Activated CD4-positive, alpha-beta T cell treated with anti-CD3 and anti-CD28 coated beads, Interleukin-10, Interleukin-2, amounts not matched to agents 100 ng/mL and 50 ng/mL, durations not matched to agents 16 hours and 8 hours (primary cell): ENCODE results near the gene DUSP21.
"Not testable (repeated sequence)": the region's sequence is repeated elsewhere in the genome, so short reads cannot be mapped to it uniquely, and the experiment has no call there.

Experiments
- DNase-seq: peaks from one replicate; pipeline ENCODE4 v3.0.0-alpha.2; 2020

DUSP21 gene

DNA sequence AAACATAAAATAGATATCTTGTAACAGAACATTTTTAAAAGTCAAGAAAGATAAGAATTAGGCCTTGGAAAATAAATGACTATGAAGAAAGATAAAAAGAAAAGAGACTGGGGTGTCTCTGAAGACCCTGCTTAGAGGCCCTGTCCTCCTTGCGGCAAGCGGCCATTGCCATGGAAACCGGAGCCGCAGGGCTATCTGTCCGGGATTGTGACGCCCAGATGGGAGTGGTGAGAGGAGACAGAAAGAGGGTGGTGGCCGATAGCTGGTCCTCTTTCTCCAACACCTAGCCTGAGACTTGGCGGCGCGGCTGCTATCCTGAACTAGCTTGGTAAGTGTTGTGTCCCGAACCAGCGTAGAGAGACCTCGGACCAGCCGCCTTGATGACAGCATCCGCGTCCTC is at the start of gene DUSP21:
Gene DUSP21, plus strand, starts transcription at position 269 of the 400 bp plus-strand sequence. Its CDS starts 112 bp downstream, at position 381.
- no peak for DNase-seq

- DNase-seq = no peak
These were observed 47.8 kb upstream of the DUSP21 start for GRCh38 chrX:44795945-44796450.

DNA sequence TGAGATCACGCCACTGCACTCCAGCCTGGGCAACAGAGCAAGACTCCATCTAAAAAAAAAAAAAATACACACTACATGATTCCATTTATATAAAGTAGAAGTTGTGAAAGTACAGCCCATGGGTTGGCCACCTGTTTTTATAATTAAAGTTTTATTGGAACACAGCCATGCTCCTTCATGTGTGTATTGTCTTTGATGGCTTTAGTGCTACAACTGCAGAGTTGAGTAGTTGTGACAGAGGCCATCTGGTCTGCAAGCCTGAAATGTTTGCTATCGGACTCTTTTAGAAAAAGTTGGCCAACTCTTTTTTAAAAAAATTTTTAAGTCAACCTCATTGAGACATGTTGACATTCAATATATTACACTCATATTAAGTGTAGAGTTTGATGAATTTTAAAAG is 41.2 kb upstream of the DUSP21 start:
- DNase-seq = no peak

GRCh38 chrX:44815681-44816080 is 28.1 kb upstream of the DUSP21 start:
- DNase-seq = no peak

- no peak for DNase-seq
These were observed 27.5 kb upstream of the DUSP21 start for GRCh38 chrX:44816367-44816766.

- no peak for DNase-seq
These were observed 26.8 kb upstream of the DUSP21 start for GRCh38 chrX:44817029-44817428.

- DNase-seq = no peak
These were observed 21.2 kb upstream of the DUSP21 start for GRCh38 chrX:44822601-44823000.

DNA sequence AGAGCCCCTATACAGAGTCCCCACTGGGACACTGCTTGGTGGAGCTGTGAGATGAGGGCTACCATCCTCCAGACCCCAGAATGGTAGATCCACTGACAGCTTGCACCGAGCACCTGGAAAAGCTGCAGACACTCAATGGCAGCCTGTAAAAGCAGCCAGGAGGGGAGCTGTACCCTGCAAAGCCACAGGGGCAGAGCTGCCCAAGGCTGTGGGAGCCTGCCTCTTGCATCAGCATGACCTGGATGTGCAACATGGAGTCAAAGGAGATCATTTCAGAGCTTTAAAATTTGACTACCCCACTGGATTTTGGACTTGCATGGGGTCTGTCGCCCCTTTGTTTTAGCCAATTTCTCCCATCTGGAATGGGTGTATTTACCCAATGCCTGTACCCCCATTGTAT is 20.6 kb upstream of the DUSP21 start:
- DNase-seq = not testable (repeated sequence)

DNA sequence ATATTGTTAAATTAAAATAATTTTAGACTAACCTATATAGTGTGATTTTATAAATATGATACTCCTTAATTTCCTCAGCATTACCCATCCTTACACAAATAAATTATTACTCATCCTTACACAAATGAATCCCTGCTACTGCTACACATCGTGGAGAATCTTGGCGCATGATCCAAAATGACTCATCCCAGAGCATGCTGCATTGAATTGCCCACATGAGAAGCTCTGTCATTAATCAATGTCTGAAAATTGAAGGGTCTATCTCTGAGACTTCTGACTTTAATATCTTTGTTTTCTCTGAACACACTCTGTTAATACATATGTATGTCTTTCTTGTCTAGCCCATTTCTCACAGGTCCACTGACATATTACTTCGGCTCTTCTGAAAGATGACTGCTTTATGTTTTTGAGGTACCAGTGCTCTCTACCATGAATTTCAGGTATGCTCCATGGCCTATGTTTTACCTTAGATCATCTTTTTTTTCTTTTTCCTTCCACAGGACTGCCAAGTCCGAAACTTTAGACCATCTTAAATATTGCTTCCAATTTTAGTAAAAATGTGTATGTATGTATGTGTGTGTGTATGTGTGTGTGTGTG is 15.7 kb upstream of the DUSP21 start:
- DNase-seq = peak; percentile 3

DNA sequence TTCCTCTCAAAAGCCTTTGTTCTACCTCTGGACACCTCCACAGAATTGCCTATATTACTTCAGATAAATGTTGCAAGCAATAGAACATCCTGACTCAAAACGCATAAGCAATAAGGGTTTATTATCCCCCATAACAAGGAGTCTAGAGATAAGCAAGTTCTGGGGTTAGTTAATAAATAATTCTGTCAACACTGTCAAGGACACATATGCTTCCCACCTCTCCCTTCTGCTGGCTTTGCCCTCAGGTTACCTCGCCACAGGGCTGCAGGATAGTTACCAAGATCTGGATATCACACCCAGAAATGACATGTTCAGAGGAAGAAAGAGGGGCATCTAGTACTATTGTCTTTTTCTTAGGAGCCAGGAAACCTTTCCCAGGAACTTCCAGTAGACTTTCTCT is 14.0 kb upstream of the DUSP21 start:
- no peak for DNase-seq

DNA sequence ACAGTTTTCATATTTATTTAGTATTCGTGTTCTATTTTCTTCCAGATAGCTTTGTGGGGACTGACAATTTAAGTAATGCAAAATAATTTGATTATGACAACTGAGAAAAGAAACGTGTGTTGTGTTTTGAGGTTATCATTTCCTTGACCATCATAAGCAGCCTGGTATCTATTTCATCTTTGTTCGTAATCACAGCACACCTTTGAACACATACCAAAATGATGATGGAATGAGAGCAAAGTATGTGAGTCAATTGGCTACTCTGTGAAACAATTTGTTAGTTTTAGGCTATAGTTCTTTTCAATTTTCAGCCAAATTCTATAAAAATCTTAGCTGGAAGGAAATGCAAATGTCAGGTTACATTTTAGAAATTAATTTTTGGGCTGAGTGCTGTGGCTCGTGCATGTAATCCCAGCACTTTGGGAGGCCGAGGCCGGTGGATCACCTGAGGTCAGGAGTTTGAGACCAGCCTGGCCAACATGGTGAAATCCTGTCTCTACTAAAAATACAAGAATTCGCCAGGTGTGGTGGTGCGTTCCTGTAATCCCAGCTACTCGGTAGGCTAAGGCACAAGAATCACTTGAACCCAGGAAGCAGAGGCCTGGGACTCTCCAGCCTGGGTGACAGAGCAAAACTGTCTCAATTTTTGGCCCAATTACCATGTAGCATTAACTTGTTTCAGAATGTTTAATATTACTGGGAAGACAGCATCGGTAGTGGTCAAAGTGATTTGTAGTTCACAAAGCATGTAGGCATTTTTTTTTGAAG is 1.1 kb upstream of the DUSP21 start:
- no peak for DNase-seq

DNA sequence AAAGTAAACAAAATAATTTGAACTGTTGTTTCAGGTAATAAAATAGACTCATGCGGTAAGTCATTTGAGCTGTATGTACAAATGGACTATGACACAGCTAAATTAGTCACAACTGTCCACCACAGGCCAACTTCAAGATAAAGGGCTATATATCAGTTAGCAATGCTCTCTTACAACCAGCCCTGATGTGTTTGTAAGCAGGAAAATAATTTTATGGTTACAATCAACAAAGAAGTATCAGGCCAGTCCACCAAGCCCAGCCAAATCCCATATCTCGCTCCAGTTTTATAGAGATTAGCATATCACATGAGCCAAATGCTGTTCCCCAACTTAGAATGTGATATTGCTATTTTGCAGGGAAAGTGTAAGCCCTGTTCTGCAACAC is 511 bp upstream of the DUSP21 start:
- no peak for DNase-seq

DNA sequence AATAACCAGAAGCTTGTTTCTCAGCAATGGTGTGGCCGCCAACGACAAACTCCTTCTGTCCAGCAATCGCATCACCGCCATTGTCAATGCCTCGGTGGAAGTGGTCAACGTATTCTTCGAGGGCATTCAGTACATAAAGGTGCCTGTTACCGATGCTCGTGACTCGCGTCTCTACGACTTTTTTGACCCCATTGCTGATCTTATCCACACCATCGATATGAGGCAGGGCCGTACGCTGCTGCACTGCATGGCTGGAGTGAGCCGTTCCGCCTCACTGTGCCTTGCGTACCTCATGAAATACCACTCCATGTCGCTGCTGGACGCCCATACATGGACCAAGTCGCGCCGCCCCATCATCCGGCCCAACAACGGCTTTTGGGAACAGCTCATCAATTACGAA is 383 bp downstream of the DUSP21 start:
- no peak for DNase-seq

DNA sequence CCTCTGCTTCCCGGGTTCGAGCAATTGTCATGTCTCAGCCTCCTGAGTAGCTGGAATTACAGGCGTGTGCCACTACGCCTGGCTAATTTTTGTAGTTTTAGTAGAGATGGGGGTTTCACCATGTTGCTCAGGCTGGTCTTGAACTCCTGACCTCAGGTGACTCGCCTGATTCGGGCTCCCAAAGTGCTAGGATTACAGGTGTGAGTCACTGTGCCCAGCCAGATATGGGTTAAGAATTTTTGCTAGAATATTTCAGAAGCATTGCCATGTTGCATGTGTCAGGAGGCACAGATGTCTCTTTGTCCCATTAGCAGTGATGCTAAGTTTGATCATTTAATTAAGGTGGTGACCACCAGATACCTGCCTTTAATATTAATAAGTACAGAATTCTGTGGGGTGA is 7.1 kb downstream of the DUSP21 start:
- DNase-seq = not testable (repeated sequence)

GRCh38 chrX:44871114-44871645 is 27.4 kb downstream of the DUSP21 start:
- no peak for DNase-seq

GRCh38 chrX:44871931-44872820 is 28.4 kb downstream of the DUSP21 start:
- peak; percentile 51 for DNase-seq

- DNase-seq = peak; percentile 100
These were observed 29.1 kb downstream of the DUSP21 start, which contains the start of gene KDM6A for GRCh38 chrX:44872821-44873414. TSS of gene KDM6A (plus strand) at chrX:44873188. CDS start at chrX:44873552, 364 bp downstream.

DNA sequence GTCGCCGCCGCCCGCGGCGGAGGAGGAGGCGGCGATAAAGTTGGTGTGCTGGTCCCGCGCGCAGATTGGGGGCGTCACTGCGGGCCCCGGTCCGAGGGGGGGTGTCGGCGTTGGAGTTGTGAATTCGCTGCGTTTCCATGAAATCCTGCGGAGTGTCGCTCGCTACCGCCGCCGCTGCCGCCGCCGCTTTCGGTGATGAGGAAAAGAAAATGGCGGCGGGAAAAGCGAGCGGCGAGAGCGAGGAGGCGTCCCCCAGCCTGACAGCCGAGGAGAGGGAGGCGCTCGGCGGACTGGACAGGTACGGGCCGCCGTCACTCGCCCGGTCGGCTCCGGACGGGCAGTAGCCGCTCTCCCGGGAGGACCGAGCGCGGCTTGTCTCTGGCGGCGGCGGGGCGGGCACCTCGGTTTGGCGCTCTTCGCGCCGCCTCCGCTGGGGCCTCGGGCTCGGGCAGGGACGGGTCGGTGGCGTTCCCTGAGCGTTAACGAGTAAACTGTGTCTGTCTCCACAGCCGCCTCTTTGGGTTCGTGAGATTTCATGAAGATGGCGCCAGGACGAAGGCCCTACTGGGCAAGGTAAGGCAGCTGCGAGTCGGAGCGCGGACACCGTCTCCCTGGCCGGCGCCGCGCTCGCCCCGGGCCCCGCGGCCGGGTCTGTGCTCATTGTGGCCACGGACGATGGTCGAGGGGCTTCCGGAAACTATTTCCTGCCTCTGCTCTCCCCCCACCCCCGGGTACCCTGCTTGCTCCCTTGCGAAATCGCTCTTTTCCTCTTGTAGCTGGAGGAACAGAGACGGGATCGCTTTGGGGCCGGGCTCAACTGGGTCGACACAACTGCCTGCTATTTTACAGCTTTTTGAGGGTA is 29.8 kb downstream of the DUSP21 start:
- peak; percentile 55 for DNase-seq

- peak; percentile 68 for DNase-seq
These were observed 30.8 kb downstream of the DUSP21 start for GRCh38 chrX:44874420-44875184.

DNA sequence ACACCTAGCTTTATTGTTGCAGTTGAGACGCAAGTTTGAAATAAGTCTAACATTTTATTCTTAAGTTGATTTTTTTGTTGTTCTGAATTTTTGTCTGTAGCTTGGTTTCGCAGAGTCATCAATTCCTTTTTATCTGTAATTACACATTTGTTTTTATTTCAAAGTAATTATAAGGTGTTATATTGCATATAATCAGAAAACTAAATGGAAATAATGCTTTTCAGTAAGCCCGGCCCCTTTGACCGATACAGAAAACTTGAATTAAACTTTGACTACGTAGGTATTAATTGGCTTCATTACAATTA is 31.3 kb downstream of the DUSP21 start:
- no peak for DNase-seq

DNA sequence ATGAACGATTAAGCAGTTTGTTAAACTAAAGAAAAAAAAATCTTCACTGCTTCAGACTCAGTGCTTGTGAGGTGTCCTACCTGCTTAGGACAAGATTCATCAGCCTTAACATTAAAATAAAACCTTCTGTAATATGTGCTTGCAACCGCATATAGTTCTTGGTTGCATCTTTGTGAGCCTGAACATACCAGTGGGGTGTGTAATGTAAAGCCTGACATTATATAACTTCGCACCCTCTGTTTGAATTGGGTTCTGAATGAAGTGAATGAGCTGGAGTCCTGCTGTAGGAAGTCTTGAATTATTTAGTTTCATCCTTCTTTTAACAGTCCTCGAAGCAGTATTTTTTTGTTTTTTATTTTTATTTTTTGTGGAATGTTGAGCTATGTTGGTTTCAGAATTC is 32.3 kb downstream of the DUSP21 start:
- DNase-seq = no peak
